HG02759 (cell line): ENCODE measurements around the gene NUDT3.
"Not testable (repeated sequence)": the region's sequence is repeated elsewhere in the genome, so short reads cannot be mapped to it uniquely, and the experiment has no call there.

Experiments
- ATAC-seq: cut with Tn5 transposase; IDR thresholded peaks from one replicate; pipeline ENCODE4 v1.9.1; 2021; ENCODE audit warnings: mild to moderate bottlenecking, moderate library complexity; ENCODE audit not compliant: unreplicated experiment

NUDT3 gene

DNA sequence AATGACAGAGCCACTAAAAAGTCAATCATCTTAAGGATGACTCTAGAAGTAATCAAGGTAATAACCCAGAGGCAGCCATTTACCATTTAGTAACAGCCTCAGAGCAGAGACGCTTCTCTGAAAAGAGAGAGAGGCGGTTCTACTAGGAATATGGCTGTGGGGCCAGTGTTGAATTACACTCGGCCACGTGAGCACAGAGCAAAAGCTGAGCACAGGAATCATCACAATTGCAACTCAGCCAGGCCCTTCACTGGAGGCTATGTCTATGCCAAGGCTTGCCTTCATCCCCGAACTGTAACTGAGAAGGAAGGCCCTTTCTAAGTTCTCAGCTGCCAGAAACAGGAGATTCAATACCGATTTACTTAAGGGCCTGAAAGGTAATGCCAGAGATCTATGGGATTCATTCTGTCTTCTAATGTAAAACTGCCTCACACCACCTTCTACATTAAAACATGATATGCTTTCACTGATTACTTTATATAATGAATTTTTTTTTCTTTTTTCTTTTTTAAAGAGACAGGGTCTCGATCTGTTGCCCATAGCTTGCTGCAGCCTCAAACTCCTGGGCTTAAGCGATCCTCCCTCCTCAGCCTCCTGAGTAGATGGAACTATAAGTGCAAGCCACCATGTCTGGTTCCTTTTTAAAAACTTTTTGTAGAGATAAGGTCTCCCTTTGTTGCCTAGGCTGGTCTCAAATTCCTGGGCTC, 67.6 kb downstream of the NUDT3 start:
- ATAC-seq: no peak

DNA sequence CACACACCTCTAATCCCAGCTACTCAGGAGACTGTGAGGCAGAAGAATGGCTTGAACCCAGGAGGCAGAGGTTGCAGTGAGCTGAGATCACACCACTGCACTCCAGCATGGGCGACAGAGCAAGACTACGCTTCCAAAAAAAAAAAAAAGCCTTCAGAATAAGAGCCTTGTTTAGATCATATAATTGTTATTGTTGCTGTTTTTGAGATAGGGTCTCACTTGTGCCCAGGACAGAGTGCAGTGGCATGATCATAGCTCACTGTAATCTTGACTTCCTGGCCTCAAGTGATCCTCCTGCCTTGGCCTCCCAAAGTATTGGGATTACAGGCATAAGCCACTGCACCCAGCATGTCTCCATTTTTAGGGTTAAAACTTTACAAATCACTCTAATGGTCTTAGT, 68.2 kb downstream of the NUDT3 start:
- not testable (repeated sequence) for ATAC-seq

DNA sequence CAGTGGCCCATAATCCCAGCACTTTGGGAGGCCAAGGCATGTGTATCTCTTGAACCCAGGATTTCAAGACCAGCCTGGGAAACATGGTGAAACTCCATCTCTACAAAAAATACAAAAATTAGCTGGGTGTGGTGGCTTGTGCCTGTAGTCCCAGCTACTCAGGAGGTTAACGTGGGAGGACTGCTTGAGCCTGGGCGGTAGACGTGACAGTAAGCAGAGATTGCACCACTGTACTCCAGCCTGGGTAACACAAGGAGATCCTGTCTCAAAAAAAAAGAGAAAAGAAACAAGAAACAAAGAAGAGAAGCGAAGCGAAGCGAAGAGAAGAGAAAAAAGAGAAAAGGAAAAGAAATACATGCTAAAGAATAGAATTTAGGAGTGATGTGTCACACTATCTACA, 69.2 kb downstream of the NUDT3 start:
- no peak for ATAC-seq

DNA sequence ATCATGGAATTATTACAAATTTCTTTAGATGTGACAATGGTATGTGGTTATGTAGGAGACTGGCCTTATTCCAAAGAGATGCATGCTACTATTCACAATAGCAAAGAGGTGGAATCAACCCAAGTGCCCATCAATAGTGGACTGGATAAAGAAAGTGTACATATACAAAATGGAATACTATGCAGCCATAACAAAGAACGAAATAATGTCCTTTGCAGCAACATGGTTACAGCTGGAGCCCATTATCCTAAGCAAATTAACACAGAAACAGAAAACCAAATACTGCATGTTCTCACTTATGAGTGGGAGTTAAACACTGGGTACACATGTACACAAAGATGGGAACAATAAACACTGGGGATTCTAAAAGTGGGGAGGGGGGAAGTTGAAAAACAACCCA, 69.7 kb downstream of the NUDT3 start:
- no peak for ATAC-seq

DNA sequence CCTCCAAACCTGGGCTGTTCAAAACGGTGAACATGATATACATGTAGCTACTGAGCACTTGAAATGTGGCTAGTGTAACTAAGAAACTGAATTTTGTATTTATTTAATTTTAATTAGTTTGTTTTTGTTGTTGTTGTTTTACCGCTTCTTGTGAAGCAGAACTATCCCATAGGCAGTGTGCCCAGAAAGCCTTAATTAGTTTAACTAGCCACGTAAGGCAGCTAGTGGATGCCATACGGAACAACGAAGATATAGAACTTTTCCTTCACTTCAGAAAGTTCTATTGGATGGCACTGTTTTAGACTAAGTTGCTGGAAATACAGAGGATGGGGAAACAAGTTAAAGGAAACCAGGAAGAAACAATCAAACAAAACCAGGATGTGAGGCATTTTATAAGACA, 70.6 kb downstream of the NUDT3 start:
- no peak for ATAC-seq

DNA sequence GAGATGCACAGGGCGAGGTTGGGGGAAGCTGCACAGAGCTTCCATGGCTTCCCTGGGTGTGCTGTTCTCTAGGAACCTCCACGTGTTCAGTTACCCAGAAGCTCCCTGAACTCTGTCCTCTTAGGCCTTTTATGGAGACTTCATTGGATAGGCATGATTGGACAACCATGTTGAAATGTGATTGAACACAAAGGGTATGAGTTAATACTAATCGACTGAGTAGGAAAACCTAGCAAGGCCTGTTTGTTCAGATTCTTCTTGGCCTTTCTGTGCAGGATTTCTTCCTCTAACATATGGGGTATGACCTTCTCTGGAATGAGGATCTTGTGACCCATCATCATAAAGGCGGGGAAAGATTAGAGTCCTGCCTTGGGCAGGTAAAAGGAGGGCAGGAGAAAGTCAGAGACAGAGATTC, 73.0 kb downstream of the NUDT3 start:
- no peak for ATAC-seq

DNA sequence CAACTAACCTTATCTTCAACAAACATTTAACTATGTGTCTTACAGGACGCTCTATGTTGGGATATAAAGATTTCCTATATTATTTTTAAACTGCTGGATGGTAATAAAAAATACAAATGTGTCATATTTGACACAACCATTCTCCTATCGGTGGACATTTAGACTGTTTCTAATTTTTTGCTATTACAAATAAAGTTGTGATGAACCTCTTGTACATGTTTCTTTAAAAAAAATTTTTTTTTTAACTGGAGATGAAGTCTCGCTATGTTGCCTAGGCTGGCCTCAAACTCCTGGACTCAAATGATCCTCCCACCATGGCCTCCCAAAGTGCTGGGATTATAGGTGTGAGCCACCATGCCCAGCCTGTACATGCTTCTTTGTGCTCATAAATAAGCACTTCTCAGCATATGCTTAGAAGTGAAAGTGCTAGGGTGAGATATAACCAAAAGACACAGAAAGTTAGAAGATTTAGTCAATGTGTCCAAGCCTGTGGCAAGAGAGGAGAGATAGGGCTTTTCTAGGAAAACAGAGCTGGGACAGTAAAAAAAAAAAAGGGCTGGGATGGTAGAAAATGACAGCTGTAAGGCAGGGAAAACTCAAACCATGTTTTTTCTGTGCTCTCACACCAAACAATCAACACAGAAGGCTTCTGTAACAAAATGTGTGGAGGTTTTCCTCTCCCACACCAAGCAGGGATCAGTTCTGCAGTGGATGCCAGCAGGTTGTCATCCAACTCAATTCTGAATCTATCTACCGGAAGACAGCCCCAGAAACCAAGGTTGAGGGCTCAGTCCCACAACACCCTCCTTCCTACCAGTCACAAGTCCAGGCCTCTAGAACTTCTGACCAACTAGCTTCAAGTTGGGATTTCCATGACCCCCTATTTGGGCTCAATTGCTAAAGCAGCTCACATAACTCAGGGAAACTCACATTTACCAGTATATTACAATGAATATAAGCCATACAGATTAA, 73.7 kb downstream of the NUDT3 start:
- no peak for ATAC-seq

DNA sequence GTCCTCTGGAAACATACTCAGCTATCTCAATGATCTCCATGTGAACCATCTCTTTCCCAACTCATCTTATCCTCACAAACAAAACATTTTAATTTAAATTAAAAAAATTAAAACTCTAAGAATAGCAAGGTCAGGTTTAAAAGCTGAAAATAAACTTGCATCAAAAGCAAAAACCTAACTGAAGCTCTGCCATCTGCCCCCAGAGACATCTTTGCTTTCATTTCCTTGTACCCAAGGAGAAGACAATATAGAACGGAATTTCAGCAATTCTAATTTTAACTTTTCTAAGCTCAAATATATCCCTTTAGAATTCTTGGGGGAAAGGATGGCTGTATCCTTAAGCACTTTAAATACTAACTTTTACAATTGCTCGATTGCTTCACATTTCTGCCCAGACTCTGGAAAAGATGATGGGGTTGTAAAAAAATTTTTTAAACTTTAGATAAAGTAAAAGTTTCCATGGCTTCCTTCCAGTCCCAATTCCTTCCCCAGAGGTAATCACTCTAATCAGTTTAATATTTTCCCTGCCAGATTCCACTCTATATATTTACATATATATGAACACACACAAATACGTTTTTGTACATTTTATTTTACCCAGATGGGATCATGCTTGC, 74.5 kb downstream of the NUDT3 start:
- ATAC-seq: no peak

DNA sequence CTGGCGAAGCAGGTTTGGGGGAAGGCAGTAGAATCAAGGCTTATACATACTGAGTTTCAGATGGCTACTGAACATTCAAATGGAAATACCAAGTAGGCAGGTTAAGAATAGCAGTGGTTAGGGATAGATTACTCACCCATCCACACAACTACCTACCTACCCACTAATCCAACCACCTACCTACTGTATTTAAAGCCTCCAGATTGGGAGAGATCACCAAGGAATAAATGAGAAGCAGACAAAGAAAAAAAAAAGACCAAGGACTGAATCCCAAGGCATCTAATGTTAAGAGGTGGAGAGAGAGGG, 75.3 kb downstream of the NUDT3 start:
- no peak for ATAC-seq

DNA sequence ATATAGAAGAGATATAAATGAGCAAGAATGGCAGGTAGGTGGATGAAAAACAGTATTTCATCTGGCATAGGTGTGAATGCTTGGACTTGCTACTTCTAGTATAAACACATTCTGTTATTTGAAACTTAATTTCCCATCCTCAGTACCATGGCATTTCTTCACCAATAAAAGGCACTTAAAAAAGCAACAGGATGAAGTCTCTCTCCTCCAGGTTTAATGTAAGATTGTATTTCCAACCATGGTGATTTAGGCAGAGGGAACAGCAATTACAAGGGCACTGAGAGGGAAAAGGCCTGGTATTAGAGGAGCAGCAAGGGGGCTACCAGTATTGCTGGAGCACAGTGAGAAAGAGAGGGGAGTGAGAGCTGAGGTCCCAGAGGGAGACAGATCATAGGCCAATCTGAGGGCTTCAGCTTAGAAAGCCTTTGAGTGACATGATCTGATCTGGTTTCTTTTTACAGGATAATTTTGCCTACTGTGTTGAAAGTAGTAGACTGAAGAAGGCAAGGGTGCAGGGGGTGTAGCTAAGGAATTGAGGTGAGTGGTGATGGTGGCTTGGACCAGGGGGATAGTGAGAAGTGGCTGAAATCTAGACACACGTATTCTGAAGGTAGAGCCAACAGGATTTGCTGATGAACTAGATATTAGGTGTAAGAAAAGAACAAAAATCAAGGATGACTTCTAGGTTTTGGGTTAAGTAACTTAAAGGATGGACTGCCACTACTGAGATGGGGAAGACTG, 75.9 kb downstream of the NUDT3 start:
- ATAC-seq: no peak

DNA sequence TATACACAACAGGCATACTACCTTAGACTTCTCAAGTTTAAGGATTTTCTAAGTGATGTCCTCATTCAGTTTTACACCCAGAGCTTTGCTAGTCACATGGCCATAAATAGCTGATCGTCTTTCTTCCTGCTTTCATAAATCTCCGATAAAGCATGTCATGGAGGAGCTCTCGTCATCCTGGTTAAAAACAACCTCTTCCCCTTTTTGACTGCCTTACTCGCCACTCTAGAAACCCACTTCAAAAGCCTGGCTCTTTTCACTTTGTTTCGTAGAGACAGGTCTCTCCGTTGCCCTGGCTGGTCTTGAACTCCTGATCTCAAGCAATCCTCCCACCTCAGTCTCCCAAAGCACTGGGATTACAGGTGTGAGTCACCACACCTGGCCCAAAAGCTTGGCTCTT, 76.7 kb downstream of the NUDT3 start:
- no peak for ATAC-seq

DNA sequence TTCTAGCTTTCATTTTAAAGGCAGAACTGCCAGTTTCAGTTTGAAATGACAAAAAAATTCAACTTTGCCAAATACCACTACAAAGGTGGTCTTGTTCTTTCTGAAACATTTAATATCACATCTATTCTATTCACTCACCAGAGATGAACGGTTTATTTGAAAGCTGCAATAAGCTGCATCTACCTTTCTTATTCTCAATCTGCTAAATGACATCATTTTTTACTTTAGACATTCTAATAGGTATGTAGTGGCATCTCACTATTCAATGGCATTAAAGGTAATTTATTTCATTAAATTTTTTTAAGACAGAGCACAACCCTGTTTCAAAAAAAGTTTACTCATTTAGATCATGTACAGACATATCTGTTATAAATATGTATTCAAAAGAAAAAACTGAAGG, 77.2 kb downstream of the NUDT3 start:
- ATAC-seq: no peak

DNA sequence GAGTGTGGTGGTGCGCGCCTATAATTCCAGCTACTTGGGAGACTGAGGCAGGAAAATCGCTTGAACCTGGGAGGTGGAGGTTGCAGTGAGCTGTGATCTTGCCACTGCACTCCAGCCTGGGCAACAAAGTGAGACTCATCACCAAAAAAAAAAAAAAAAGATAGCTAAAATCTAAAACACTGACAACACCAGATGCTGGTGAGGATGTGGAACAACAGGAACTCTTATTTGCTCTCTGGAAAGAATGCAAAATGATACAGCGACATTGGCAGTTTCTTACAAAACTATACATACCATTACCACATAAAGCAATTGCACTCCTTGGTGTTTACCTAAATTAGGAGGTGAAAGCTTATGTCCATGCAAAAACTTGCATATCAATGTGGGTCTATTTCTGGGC, 80.2 kb downstream of the NUDT3 start:
- no peak for ATAC-seq

DNA sequence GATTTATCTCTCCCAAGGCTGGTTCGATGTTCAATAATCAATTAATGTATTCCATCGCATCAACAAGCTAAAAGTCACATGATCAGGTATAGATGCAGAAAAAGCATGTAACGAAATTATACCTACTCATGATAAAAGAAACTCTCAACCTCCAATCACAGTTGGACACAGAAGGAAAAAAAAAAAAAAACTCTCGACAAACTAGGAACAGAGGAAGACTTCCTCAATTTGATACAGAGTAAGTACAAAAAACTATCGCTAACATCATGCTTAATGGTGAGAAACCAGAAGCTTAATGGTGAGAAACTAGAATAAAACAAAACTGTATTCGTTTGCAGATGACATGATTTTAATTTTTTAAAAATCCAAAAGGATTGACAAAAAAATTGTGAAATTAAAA, 81.7 kb downstream of the NUDT3 start:
- no peak for ATAC-seq

DNA sequence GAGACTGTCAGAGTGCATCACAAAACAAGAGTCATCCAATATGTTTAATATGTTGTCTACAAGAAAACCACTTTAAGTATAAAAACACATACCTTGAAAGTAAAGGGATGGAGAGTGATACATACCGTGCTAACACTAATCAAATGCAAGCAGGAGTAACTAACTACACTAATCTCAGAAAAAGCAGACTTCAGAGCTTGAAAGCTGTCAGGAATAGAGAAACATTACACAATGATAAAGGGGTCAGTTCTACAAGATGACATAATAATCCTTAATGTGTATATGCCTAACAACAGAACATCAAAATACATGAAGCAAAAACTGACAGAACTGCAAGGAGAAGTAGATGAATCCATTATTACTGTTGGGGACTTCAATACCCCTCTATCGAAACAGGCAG, 84.0 kb downstream of the NUDT3 start:
- no peak for ATAC-seq

DNA sequence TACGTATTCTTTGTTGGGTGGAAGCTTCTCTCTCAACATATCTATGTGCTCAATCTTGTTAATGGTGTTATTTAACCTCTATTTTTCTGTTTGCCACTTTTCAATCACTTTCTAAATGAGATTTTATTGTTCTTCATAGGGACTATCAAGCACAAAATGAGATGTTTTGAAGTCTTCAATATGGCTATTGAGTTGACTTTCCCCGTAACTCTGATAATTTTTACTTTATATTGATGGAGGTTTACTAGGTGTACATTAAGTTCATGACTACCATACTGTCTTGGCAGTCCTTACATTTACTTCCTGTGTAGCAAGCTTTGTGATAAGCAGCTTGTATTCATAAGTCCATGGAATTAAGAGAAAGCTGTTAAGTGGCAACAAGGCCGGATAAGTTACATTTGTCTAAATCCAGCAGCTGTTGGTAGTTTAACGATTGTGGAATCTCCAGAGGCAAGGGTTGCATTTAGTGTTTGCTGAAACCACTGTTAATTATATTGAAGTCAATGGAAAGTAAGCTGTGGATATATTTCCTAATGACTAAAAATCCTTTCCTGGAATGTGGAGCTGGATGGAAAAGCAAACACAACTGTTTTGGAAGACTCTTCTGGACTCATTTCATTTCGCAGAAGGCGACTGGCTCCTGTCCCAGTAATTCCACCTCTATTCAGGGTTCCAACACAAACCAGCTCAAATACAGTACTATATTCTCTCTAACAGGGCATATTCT, 86.3 kb downstream of the NUDT3 start:
- ATAC-seq: no peak

DNA sequence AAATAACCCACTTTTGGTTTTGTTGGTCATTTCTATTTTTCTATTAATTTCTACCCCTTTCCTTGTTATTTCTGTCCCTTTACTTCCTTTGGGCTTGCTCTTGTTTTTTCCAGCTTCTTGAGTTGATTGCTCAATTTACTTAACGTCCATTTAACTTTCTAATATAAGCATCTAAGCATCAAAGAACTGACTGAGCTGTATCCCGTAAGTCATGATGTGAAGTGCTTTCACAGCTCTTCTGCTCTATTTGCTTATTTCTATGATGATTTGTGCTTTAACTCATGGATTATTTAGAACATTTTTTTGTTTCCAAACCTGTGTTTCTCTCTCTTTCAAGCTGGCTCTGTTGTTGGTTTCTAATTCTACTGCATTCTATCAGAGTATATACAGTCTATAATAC, 87.0 kb downstream of the NUDT3 start:
- no peak for ATAC-seq

DNA sequence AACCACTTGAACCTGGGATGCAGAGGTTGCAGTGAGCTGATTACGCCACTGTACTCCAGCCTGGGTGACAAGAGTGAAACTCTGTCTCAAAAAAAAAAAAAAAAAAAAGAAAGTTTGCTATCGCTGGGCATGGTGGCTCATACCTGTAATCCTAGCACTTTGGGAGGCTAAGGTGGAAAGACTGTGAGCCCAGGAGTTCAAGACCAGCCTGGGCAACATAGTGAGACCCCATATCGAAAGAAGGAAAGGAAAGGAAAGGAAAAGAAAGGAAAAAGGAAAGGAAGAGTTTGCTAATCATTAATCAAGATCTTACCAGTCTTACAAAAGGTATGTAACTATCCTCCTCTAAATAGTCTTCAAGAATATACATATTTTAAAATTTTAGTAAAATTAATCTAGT, 88.3 kb downstream of the NUDT3 start:
- no peak for ATAC-seq

DNA sequence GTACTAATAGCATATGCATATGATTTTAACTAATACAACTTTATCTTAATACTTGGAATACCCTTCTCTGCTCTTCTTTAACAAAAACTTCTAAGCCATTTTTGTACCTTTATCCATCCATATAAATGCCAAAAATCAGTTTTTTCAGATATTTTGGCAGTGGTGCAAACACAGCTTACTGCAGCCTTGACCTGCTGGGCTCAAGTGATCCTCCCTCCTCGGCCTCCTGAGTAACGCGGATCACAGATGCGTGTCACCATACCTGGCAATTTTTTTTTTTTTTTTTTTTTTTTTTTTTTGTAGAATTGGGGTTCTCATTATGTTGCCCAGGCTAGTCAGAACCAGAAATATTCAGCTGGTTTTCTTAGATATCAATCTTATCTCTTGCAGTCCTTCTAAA, 89.5 kb downstream of the NUDT3 start:
- ATAC-seq: no peak

DNA sequence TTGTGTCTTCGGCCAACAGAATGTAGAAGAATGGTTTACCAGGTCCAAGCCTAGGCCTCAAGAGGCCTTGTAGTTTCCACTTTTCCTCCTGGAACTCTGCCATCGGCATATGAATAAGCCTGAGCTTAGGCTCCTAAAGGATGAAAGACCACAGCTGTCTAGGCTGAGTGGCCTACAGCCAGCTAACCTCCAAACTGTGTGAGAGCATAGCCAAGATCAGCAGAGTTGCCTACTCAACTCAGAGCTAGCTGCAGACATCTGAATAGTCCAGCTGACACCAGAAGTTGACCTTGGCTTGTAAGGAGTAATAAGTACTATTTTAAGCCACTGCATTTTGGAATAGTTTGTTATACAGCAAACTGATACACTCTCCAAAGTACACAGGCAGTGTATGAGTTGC, 91.1 kb downstream of the NUDT3 start:
- no peak for ATAC-seq

DNA sequence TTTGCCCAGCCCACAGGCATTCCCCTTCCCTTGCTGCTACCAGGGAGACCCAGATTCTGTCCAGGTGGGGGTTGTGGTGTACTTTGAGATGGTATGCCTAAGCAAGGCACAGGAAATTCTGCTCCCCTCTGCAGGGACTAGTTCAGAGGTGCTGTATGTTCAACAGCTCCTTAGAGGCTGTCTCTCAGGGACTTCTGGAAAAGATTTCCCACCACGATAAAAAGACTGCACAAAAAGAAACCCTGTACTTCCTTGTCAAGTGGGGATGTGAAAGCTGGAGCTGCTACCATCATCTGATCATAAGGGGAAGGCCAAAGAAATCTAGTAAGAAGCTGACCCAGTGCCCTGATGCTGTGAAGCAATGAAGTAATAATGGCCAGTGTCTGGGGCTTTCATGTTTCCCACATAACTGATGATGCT, 92.1 kb downstream of the NUDT3 start:
- ATAC-seq: no peak
